ENCODE results near the gene PDE6A. TPM values are rescaled to one million over a fixed set of nuclear protein-coding genes. Genes with fewer than 3 reads are reported as not detected.

PDE6A gene
- total and polyA plus RNA-seq, 9 of the 15 experiments (the other 6 are each of a cell fraction or from before 2014, with no cell fraction given): 0.01 to 0.04 (median 0.01) TPM; not detected in 6

DNA sequence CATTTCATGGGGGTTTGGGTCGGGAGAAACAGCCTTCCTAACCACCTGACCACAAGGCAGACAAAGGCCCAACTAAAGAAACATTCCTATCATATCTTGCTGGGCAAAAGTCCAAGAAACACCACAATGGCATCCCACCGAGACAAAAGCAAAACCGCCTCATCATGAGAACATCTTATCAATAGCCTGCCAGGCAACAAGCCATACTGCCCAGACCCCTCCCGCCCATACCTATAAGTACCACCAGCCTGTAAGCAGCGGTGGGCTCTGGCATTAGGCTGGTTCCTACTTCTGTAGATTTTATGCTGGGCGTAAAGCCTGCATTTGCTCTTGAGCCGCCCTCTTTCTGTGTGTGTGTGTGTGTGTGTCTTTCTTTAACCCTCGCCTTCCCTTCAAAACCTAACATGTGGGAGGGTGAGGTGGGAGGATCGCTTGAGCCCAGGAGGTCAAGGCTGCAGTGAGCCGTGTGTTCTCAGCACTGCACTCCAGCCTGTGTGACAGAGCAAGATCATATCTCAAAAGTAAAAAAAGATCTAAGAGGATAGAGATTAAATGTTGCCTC lies 56.9 kb downstream of the PDE6A start (continued):
- TF ChIP-seq TCF3 (CRISPR knock-in tag; IDR thresholded peaks at IDR 0.05) (peak; percentile 38; the same call in 1 of the 2 replicates), MTA1 (IDR thresholded peaks at IDR 0.05; ENCODE audit: borderline replicate concordance) (peak; percentile 83), CBX2 (IDR thresholded peaks at IDR 0.05; ENCODE audit: insufficient read depth, low read length, poor library complexity, severe bottlenecking) (no peak), SMARCE1 (IDR thresholded peaks at IDR 0.05) (peak; percentile 88), TEAD4 (IDR thresholded peaks at IDR 0.05; ENCODE audit: low read length) (peak; percentile 42; the same call in 1 of the 2 replicates), TEAD4 (CRISPR knock-in tag; IDR thresholded peaks at IDR 0.05; ENCODE audit: borderline replicate concordance) (no peak), ATF1 (CRISPR knock-in tag; IDR thresholded peaks at IDR 0.05) (no peak), ATF1 (tag; IDR thresholded peaks at IDR 0.05) (peak; percentile 53), CREB1 (IDR thresholded peaks at IDR 0.05) (no peak), CREB1 (CRISPR knock-in tag; IDR thresholded peaks at IDR 0.05) (no peak), TAL1 (IDR thresholded peaks at IDR 0.05) (peak; percentile 32), CBFA2T2 (conservative IDR thresholded peaks at IDR 0.05) (peak; percentile 27), RNF2 (IDR thresholded peaks at IDR 0.05) (0 out of 2 replicates have a peak, but pooled peaks have one; percentile 62), RBM25 (IDR thresholded peaks at IDR 0.05; ENCODE audit: low read depth, low read length, severe bottlenecking) (no peak)
- TF ChIP-seq, protein P1, sequence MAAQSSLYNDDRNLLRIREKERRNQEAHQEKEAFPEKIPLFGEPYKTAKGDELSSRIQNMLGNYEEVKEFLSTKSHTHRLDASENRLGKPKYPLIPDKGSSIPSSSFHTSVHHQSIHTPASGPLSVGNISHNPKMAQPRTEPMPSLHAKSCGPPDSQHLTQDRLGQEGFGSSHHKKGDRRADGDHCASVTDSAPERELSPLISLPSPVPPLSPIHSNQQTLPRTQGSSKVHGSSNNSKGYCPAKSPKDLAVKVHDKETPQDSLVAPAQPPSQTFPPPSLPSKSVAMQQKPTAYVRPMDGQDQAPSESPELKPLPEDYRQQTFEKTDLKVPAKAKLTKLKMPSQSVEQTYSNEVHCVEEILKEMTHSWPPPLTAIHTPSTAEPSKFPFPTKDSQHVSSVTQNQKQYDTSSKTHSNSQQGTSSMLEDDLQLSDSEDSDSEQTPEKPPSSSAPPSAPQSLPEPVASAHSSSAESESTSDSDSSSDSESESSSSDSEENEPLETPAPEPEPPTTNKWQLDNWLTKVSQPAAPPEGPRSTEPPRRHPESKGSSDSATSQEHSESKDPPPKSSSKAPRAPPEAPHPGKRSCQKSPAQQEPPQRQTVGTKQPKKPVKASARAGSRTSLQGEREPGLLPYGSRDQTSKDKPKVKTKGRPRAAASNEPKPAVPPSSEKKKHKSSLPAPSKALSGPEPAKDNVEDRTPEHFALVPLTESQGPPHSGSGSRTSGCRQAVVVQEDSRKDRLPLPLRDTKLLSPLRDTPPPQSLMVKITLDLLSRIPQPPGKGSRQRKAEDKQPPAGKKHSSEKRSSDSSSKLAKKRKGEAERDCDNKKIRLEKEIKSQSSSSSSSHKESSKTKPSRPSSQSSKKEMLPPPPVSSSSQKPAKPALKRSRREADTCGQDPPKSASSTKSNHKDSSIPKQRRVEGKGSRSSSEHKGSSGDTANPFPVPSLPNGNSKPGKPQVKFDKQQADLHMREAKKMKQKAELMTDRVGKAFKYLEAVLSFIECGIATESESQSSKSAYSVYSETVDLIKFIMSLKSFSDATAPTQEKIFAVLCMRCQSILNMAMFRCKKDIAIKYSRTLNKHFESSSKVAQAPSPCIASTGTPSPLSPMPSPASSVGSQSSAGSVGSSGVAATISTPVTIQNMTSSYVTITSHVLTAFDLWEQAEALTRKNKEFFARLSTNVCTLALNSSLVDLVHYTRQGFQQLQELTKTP (IDR thresholded peaks at IDR 0.05; ENCODE audit: low read depth in 1 of 2, partially characterized antibody in 2 of 2): peak in 1 of 2 experiments; percentile 32
- TF ChIP-seq, protein P2, sequence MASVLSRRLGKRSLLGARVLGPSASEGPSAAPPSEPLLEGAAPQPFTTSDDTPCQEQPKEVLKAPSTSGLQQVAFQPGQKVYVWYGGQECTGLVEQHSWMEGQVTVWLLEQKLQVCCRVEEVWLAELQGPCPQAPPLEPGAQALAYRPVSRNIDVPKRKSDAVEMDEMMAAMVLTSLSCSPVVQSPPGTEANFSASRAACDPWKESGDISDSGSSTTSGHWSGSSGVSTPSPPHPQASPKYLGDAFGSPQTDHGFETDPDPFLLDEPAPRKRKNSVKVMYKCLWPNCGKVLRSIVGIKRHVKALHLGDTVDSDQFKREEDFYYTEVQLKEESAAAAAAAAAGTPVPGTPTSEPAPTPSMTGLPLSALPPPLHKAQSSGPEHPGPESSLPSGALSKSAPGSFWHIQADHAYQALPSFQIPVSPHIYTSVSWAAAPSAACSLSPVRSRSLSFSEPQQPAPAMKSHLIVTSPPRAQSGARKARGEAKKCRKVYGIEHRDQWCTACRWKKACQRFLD (CRISPR knock-in tag; IDR thresholded peaks at IDR 0.05): 0 out of 2 replicates have a peak, but pooled peaks have one; percentile 35
- TF ChIP-seq, protein P3, sequence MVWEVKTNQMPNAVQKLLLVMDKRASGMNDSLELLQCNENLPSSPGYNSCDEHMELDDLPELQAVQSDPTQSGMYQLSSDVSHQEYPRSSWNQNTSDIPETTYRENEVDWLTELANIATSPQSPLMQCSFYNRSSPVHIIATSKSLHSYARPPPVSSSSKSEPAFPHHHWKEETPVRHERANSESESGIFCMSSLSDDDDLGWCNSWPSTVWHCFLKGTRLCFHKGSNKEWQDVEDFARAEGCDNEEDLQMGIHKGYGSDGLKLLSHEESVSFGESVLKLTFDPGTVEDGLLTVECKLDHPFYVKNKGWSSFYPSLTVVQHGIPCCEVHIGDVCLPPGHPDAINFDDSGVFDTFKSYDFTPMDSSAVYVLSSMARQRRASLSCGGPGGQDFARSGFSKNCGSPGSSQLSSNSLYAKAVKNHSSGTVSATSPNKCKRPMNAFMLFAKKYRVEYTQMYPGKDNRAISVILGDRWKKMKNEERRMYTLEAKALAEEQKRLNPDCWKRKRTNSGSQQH (CRISPR knock-in tag; IDR thresholded peaks at IDR 0.05): peak; percentile 43; the same call in 1 of the 2 replicates
- TF ChIP-seq, protein P4, sequence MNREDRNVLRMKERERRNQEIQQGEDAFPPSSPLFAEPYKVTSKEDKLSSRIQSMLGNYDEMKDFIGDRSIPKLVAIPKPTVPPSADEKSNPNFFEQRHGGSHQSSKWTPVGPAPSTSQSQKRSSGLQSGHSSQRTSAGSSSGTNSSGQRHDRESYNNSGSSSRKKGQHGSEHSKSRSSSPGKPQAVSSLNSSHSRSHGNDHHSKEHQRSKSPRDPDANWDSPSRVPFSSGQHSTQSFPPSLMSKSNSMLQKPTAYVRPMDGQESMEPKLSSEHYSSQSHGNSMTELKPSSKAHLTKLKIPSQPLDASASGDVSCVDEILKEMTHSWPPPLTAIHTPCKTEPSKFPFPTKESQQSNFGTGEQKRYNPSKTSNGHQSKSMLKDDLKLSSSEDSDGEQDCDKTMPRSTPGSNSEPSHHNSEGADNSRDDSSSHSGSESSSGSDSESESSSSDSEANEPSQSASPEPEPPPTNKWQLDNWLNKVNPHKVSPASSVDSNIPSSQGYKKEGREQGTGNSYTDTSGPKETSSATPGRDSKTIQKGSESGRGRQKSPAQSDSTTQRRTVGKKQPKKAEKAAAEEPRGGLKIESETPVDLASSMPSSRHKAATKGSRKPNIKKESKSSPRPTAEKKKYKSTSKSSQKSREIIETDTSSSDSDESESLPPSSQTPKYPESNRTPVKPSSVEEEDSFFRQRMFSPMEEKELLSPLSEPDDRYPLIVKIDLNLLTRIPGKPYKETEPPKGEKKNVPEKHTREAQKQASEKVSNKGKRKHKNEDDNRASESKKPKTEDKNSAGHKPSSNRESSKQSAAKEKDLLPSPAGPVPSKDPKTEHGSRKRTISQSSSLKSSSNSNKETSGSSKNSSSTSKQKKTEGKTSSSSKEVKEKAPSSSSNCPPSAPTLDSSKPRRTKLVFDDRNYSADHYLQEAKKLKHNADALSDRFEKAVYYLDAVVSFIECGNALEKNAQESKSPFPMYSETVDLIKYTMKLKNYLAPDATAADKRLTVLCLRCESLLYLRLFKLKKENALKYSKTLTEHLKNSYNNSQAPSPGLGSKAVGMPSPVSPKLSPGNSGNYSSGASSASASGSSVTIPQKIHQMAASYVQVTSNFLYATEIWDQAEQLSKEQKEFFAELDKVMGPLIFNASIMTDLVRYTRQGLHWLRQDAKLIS (CRISPR knock-in tag; IDR thresholded peaks at IDR 0.05): peak; percentile 57; the same call in 1 of the 2 replicates
